OCI-LY3 (cell line): Measurements from ENCODE around the gene RASGRP3.

ENCODE experiments used
- H2AFZ ChIP-seq: fragments of 200-600, 300-600 bp; shearing (Covaris generic); 2 replicates; pipeline ENCODE4 v1.6.0; 2014; ENCODE audit warnings: antibody characterized with exemption, low read depth, low read length
- H3K27ac ChIP-seq: fragments of 200-600, 300-600 bp; sonication (generic); 2 replicates; pipeline ENCODE4 v1.5.1; 2014; ENCODE audit warnings: mild to moderate bottlenecking, low read length, moderate library complexity, mixed read lengths
- H3K27me3 ChIP-seq: fragments of 200-600, 300-600 bp; sonication (generic); 2 replicates; pipeline ENCODE4 v1.6.1; 2014; ENCODE audit warnings: low read depth, low read length, mixed read lengths
- H3K36me3 ChIP-seq: fragments of 200-600, 300-600 bp; sonication (generic); replicated peaks from 2 replicates; pipeline ENCODE3; 2014; ENCODE audit warnings: low read depth, low read length, mixed read lengths
- H3K4me1 ChIP-seq: fragments of 300-600, 200-600 bp; sonication (generic); 2 replicates; pipeline ENCODE4 v1.6.1; 2014; ENCODE audit warnings: low read length, mixed read lengths
- H3K4me2 ChIP-seq: fragments of 200-600, 300-600 bp; sonication (generic); 2 replicates; pipeline ENCODE4 v1.6.1; 2014; ENCODE audit warnings: low read length, mixed read lengths
- H3K4me3 ChIP-seq: fragments of 300-600, 200-600 bp; sonication (generic); 2 replicates; pipeline ENCODE4 v1.5.1; 2014; ENCODE audit warnings: antibody characterized with exemption, mild to moderate bottlenecking, low read length, moderate library complexity
- H3K79me2 ChIP-seq: fragments of 300-600, 200-600 bp; shearing (Covaris generic); 2 replicates; pipeline ENCODE4 v1.6.1; 2014; ENCODE audit warnings: mild to moderate bottlenecking, low read length, mixed read lengths
- H3K9ac ChIP-seq: fragments of 300-600, 200-600 bp; shearing (Covaris generic); 2 replicates; pipeline ENCODE4 v1.6.0; 2014; ENCODE audit warnings: mild to moderate bottlenecking, low read length, moderate library complexity
- H3K9me3 ChIP-seq: fragments of 200-600, 300-600 bp; shearing (Covaris generic); 2 replicates; pipeline ENCODE4 v1.6.1; 2014; ENCODE audit warnings: low read length, mixed read lengths; ENCODE audit not compliant: insufficient read depth
- H4K20me1 ChIP-seq: fragments of 200-600, 300-600 bp; sonication (generic); 2 replicates; pipeline ENCODE4 v1.6.1; 2016; ENCODE audit warnings: low read length, mixed read lengths; ENCODE audit not compliant: insufficient read depth
- EZH2phosphoT487 ChIP-seq: fragments of 200-600 bp; shearing (Covaris generic); IDR thresholded peaks from 2 replicates; pipeline ENCODE4 v1.6.1; 2018; ENCODE audit warnings: antibody characterized with exemption, mixed run types, low read depth
- TF ChIP-seq, protein P1 (sequence below): fragments of 200-600, 300-600 bp; sonication (generic); IDR thresholded peaks from 2 replicates; pipeline ENCODE4 v1.5.1; 2014; ENCODE audit warnings: antibody characterized with exemption, low read length, low read depth

The RASGRP3 gene

DNA sequence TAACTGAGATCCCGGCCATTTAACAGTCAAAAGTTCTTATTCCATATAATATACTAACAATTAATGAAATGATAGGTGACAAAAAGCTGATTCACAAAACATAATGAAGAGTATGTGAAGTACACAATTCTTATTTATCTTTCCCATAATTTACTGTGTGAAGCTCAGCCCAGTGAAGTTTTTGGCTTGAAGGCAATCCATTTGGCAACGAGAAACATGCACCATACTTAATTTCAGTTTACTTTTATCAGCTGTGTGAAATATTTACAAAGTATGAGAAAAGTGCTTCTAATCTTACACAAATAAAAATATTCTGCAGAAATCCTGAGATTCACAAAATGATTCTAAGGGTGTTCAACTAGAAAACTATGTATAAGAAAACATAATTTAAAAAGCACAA lies 110.3 kb downstream of the RASGRP3 start:
- no peaks in the 10 kb centered on the region for H3K9me3 ChIP-seq
- H3K27ac ChIP-seq: no peak overlapping the region
- TF ChIP-seq, protein P1, sequence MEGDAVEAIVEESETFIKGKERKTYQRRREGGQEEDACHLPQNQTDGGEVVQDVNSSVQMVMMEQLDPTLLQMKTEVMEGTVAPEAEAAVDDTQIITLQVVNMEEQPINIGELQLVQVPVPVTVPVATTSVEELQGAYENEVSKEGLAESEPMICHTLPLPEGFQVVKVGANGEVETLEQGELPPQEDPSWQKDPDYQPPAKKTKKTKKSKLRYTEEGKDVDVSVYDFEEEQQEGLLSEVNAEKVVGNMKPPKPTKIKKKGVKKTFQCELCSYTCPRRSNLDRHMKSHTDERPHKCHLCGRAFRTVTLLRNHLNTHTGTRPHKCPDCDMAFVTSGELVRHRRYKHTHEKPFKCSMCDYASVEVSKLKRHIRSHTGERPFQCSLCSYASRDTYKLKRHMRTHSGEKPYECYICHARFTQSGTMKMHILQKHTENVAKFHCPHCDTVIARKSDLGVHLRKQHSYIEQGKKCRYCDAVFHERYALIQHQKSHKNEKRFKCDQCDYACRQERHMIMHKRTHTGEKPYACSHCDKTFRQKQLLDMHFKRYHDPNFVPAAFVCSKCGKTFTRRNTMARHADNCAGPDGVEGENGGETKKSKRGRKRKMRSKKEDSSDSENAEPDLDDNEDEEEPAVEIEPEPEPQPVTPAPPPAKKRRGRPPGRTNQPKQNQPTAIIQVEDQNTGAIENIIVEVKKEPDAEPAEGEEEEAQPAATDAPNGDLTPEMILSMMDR: no peak
- no peak for TF ChIP-seq EZH2phosphoT487
- H3K27me3 ChIP-seq: no peaks in the 10 kb centered on the region
- H3K9ac ChIP-seq: no peak overlapping the region
- H3K79me2 ChIP-seq: peaks cover 3% of the 10 kb centered on the region; the same call in 1 of the 2 replicates
- H4K20me1 ChIP-seq: no peaks in the 10 kb centered on the region
- H3K4me2 ChIP-seq: no peak overlapping the region
- H3K4me1 ChIP-seq: peaks cover 14% of the 10 kb centered on the region
- H3K36me3 ChIP-seq: peaks cover 61% of the 10 kb centered on the region
- no peak overlapping the region for H2AFZ ChIP-seq
- no peak overlapping the region for H3K4me3 ChIP-seq

DNA sequence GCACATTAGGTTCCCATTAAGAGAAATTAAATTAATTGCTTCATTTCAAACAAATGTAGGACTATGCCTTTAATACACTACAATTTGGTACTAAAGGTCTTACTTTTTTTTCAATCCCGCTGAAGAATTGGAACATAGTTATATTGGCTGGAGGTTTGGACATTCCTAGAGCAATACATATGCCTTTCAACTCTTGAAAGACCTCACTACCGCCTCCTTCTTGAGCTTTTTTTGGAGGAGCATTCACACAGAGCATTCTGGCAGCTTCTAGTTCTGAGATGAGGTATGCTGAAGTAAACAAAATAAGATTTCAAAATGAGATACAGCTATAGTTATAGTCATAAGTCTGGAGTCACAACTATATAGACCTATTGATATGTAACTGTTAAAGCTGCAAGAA lies 111.8 kb downstream of the RASGRP3 start:
- H2AFZ ChIP-seq: no peak overlapping the region
- H3K27ac ChIP-seq: no peak overlapping the region
- no peak overlapping the region for H3K4me2 ChIP-seq
- no peak overlapping the region for H3K9ac ChIP-seq
- TF ChIP-seq EZH2phosphoT487: no peak
- TF ChIP-seq, protein P1: no peak
- no peaks in the 10 kb centered on the region for H3K27me3 ChIP-seq
- H3K36me3 ChIP-seq: peaks cover 65% of the 10 kb centered on the region
- no peaks in the 10 kb centered on the region for H3K9me3 ChIP-seq
- H3K4me1 ChIP-seq: no peaks in the 10 kb centered on the region
- peaks cover 3% of the 10 kb centered on the region for H3K79me2 ChIP-seq
- H3K4me3 ChIP-seq: no peak overlapping the region
- no peaks in the 10 kb centered on the region for H4K20me1 ChIP-seq

DNA sequence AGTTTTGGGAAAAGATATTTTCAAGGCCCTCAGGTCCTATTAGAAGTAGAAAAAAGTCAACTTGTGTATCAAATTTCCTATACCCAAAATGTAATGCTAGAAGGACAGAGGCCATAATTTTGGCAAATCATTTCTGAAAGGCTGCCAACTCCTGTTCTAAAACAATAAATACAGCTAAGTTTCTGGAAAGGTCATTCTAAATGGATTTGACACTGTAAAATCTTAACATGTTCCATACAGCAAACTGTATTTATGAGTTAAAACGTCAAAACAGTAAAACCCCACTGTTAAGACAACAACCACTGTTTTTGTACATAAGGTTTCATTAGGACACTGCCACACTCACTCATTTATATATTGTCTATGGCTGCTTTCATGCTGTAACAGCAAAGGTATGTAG lies 113.0 kb downstream of the RASGRP3 start:
- no peaks in the 10 kb centered on the region for H3K4me1 ChIP-seq
- H3K4me2 ChIP-seq: no peak overlapping the region
- no peak overlapping the region for H3K9ac ChIP-seq
- H3K4me3 ChIP-seq: no peak overlapping the region
- no peak for TF ChIP-seq EZH2phosphoT487
- TF ChIP-seq, protein P1: no peak
- no peaks in the 10 kb centered on the region for H3K27me3 ChIP-seq
- H4K20me1 ChIP-seq: no peaks in the 10 kb centered on the region
- no peaks in the 10 kb centered on the region for H3K9me3 ChIP-seq
- H3K79me2 ChIP-seq: peaks cover 3% of the 10 kb centered on the region
- no peak overlapping the region for H2AFZ ChIP-seq
- H3K27ac ChIP-seq: no peak overlapping the region
- peaks cover 68% of the 10 kb centered on the region for H3K36me3 ChIP-seq

DNA sequence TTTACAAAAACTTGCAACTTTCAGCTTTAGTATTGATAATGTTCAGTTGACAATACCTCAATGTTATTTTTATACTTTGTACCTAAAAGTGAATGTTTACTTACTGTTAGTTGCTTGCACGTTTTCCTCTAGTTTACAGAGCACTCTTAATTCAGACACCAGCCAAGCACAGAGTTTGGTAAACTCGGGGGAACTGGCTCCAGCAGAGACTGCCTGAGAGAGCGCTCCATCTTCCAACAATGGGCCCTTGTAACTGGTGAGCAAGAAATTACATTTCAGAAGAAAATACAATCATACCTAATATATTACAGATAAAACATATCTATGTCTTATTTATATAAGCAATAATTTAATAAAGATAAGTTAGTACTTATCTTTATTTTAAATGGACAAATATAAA lies 118.9 kb downstream of the RASGRP3 start:
- H3K36me3 ChIP-seq: peaks cover 40% of the 10 kb centered on the region
- no peak overlapping the region for H3K9ac ChIP-seq
- H3K9me3 ChIP-seq: no peaks in the 10 kb centered on the region
- H3K27ac ChIP-seq: no peak overlapping the region
- H3K4me3 ChIP-seq: no peak overlapping the region
- H2AFZ ChIP-seq: no peak overlapping the region
- peaks cover 12% of the 10 kb centered on the region for H3K4me1 ChIP-seq
- no peak for TF ChIP-seq EZH2phosphoT487
- TF ChIP-seq, protein P1: no peak
- peaks cover 4% of the 10 kb centered on the region; the same call in 1 of the 2 replicates for H4K20me1 ChIP-seq
- no peak overlapping the region for H3K4me2 ChIP-seq
- no peaks in the 10 kb centered on the region for H3K27me3 ChIP-seq
- H3K79me2 ChIP-seq: peaks cover 45% of the 10 kb centered on the region
